HT-29 (cell line): ENCODE data around the gene TYW1B. TPM values are rescaled to one million over a fixed set of nuclear protein-coding genes. Genes with fewer than 3 reads are reported as not detected.
"Not testable (repeated sequence)": the region's sequence is repeated elsewhere in the genome, so short reads cannot be mapped to it uniquely, and the experiment has no call there.

Experiments used
- DNase-seq: peaks from one replicate; pipeline ENCODE4 v3.0.0-alpha.2; 2015; ENCODE audit warnings: low spot score
- total RNA-seq: library from RNA; depleted of rRNA; stranded (reverse); fragments of >200 nt; shearing (Covaris generic); gene quantifications from 2 replicates; pipeline ENCODE4 v1.2.3, GENCODE V29; 2014

TYW1B gene
- total RNA-seq, 1 experiment from 2014 or later = 1.5 TPM

- no peak for DNase-seq
These were observed 73.7 kb downstream of the TYW1B start for GRCh38 chr7:72754312-72754711.

GRCh38 chr7:72753781-72754180, 74.2 kb downstream of the TYW1B start:
- no peak for DNase-seq

- not testable (repeated sequence) for DNase-seq
These were observed 74.8 kb downstream of the TYW1B start for GRCh38 chr7:72753229-72753628.

DNA sequence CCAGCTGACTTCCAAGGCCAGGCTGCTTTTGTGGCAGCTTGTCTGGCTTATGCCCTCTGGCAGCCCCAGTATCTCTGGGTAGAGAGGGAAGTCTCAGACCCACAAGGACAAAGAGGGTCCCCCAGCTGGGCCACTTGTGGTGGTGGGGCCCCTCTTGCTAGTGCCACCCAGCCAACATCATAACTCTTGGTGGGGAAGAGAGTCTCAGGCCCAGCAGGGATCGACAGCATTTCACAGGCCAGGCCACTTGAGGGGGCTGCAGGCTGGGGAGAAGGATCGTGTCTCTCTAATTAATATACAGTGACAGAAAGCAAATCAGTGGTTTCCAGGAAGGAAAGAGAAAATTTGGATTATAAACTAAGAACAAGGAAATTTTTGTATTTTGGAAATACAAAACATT, 76.0 kb downstream of the TYW1B start:
- DNase-seq = peak; percentile 7

DNA sequence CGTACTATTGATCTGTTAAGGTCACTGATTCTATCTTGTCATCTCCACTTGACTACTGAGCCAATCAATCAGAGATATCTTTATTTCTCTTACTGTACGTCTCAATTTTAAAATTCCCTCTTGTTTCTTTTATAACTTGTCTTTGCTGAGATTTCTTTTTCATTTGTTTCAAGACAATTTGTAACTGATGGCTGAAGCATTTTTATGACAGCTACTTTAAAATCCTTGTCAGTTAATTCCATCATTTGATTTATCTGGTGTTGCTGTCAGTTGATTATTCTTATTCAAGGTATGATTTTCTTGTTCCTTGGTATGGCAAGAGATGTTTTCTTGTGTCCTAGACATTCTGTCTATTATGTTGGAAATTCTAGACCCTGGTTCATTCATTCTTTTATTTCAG, 76.6 kb downstream of the TYW1B start:
- no peak for DNase-seq

DNA sequence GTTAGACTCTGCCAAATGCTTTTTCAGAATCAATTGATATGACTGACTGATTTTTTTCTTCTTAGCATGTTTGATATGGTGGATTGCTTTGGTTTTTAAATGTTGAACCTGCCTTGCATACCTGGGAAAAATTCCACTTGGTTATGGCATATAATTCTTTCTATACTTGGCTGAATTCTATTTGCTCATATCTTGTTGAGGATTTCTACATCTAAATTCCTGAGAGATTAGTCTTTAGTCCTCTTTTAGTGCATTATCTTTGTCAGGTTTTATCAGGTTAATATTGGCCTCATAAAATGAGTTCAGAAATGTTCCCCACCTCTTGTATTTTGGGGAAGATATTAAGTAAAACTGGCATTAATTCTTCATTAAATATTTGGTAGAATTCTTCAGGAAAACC, 79.4 kb downstream of the TYW1B start:
- not testable (repeated sequence) for DNase-seq

GRCh38 chr7:72744244-72744926, 83.6 kb downstream of the TYW1B start:
- DNase-seq = not testable (repeated sequence)

- DNase-seq = not testable (repeated sequence)
These were observed 84.2 kb downstream of the TYW1B start for GRCh38 chr7:72743801-72744200.

- not testable (repeated sequence) for DNase-seq
These were observed 88.3 kb downstream of the TYW1B start for GRCh38 chr7:72739716-72740115.

DNA sequence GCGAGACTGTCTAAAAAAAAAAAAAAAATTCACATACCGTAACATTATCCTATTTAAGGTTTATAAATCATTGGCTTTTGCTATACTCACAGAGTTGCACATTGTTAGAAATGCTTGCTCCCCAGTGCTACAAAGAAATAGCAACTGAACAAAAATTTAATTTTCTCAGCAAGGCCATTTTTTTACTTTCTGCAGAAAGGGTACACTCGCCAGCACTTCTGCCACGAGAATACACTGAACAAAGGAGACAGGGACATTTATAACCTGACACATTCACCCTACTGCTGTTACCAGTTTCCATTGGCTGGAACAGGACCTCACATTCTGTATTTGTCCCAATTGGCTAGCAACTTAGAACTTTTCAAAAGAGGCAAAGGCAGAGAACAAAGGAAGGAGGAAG, 92.1 kb downstream of the TYW1B start:
- not testable (repeated sequence) for DNase-seq

DNA sequence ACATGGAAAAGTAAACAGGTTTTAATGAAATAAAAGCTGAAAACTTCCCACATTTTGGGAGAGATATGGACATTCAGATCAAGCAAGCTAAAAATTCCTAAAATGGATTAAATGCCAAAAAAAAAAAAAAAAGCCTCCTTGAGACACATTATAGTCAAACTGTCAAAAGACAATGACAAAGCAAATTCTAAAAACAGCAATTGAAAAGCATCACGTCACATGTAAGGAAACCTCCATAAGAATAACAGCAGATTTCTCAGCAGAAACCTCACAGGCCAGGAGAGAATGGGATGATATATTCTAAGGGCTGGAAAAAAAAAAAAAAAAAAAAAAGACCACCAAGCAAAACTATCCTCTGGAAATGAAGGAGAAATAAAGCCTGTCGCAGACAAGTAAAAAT, 97.2 kb downstream of the TYW1B start:
- not testable (repeated sequence) for DNase-seq

- DNase-seq = not testable (repeated sequence)
These were observed 97.6 kb downstream of the TYW1B start for GRCh38 chr7:72730384-72730783.

DNA sequence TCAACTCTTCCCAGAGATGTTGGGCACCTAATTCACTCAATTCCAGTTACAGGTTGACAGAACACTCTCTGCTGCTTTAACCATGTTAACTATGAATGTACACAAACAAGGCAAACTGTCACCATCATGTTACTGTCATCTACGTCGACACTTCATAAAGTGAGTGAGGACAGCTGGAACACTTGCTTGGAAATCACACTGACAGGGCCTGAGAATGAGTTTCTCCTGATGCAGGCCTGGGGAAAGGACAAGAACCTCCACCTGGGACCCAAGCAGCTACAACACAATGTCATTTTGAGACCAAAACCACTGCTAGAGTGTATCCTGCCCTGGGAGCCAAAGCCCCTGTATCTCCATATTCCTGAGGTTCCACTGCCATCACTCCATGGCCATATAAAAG, 98.9 kb downstream of the TYW1B start:
- not testable (repeated sequence) for DNase-seq

GRCh38 chr7:72722694-72723093, 105.3 kb downstream of the TYW1B start:
- DNase-seq = peak; percentile 81

GRCh38 chr7:72720890-72721289, 107.1 kb downstream of the TYW1B start:
- DNase-seq = not testable (repeated sequence)

DNA sequence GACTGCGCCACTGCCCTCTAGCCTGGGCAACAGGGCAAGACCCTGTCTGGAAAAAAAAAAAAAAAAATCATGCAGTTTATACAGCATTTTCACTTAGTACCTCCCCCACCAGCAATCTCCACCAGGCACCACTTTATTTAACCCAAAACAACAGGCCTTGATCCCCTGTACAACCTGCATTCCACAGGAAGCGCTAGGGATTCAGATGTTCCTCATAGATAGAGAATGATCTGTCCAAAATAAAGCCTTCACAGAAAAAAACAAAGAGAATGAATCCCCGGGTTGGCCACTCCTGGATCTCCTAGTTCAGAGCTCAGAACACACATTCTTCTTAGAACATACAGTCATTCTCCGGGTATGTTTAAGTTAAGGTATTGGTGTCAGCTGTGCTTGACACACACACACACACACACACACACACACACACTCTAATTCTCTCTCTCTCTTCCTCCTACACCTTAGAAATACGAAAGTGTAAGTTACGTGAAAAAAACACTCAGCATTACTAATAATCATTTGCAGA, 110.7 kb downstream of the TYW1B start:
- not testable (repeated sequence) for DNase-seq

GRCh38 chr7:72711927-72712326, 116.1 kb downstream of the TYW1B start:
- DNase-seq = not testable (repeated sequence)

- DNase-seq = no peak
These were observed 117.0 kb downstream of the TYW1B start for GRCh38 chr7:72710983-72711382.

GRCh38 chr7:72709909-72710308, 118.1 kb downstream of the TYW1B start:
- no peak for DNase-seq

- DNase-seq = not testable (repeated sequence)
These were observed 119.5 kb downstream of the TYW1B start for GRCh38 chr7:72708371-72709050.

- DNase-seq = no peak
These were observed 121.5 kb downstream of the TYW1B start for GRCh38 chr7:72706521-72706920.

DNA sequence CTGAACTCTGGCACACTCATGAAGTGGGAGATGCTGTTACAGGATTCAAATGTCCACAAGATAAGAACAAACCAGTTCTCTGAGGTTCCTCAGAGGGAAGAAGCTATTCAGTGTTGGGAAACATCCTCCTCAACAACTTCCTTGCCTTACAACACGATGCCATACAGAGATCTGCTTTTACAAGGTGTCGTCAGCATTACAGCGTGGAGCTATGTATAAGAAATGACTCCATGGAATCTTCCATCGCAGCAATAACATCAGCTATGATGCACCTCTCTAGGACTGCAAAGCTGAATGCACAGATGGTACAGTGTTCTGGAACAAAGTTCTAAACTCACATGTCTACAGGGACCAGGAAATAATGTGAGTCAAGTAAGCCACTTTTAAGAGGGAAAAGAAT, 122.3 kb downstream of the TYW1B start:
- DNase-seq = not testable (repeated sequence)

DNA sequence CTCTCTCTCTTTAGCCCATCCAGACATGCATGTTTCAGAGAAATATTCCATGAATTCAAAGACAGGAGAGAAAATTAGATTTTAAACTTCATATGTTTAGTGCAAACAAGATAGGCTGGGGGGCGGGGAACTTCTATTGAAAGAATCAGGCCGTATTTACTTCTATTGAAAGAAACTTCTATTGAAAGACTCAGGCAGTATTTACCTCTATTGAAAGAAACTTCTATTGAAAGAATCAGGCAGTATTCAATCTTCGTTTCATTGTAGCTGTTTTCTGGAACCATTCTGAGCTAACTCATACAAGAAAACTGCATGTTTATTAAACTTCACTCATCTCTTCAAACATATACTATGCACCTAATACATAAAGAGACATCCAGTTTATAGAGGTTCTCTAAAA, 123.1 kb downstream of the TYW1B start:
- no peak for DNase-seq
